ENCODE results near the gene CACNA1D. TPM values are rescaled to one million over a fixed set of nuclear protein-coding genes. Genes with fewer than 3 reads are reported as not detected.
A peak's percentile ranks its signal among the peaks of the same experiment; 100 is the strongest.

CACNA1D gene
- polyA plus RNA-seq, 4 donors = 2.2 to 133 (median 6.2) TPM

DNA sequence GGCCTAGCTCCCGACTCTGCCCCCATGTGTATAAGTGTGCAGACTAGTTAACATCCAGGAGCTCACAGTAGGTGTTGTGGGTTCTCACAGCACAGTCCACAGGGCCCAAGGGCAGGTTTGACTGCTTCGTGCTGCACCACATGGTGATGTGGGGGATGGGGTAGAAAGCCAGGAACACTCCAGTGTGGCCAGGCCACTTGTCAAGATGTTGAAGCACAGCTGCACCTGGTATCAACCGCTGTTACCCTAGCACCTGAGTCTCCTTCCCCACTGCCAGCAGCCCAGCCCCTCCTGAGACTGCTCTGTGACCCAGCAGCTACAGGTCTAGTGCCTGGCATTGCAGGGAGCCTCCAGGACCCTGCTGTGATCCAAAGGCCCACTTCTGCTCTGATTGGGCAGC, 298.5 kb downstream of the CACNA1D start:
- FAIRE-seq (no peak), DNase-seq (no peak)
- H3K36me3 ChIP-seq (ENCODE audit: control insufficient read depth in 3 of 3, insufficient read depth in 2 of 3, low read depth in 1 of 3, low read length in 3 of 3) = peaks cover 0 to 32% (median 0%) of the 10 kb centered on the region in 3 donors
- no peak overlapping the region for H3K4me3 ChIP-seq (ENCODE audit: low read depth in 1 of 3, low read length in 3 of 3)
- no peak overlapping the region for H3K27ac ChIP-seq (ENCODE audit: low read depth in 1 of 3, low read length in 2 of 3)
- H3K27me3 ChIP-seq (ENCODE audit: control insufficient read depth in 3 of 3, insufficient read depth in 3 of 3, low read length in 3 of 3) = no peaks in the 10 kb centered on the region
- WGBS, 3 donors = 81 to 97% (median 84%) methylated on average over 3 of the region's 3 CpGs
- no peaks in the 10 kb centered on the region for H3K4me1 ChIP-seq (ENCODE audit: control insufficient read depth in 3 of 3, insufficient read depth in 2 of 3, low read depth in 1 of 3, low read length in 2 of 3)
- H3K9me3 ChIP-seq (ENCODE audit: control insufficient read depth in 2 of 2, insufficient read depth in 1 of 2, low read depth in 1 of 2, low read length in 1 of 2) = no peaks in the 10 kb centered on the region

DNA sequence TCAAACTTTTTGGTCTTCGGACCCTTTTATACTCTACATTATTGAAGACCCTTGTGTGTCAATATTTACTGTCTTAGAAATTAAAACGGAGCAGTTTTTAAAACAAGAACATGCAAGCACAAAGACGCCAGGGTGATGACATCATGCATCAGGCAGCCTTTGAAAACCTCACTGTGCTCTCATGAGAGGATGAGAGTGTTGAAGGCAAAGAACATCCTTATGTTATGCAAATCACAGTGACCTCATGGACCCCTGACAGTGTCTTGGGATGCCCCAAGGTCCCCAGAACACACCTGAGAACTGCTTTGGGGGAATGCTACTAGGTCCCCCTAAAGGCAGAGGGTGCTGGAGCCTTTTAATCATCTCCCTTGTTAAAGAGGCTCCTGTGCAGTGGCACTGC, 300.2 kb downstream of the CACNA1D start:
- FAIRE-seq (no peak), DNase-seq (no peak)
- 63 to 79% (median 75%) methylated on average over 3 of the region's 3 CpGs for WGBS, 3 donors
- Histone ChIP-seq H3K4me1 (ENCODE audit: control insufficient read depth in 3 of 3, insufficient read depth in 2 of 3, low read depth in 1 of 3, low read length in 2 of 3) (no peaks in the 10 kb centered on the region), H3K36me3 (ENCODE audit: control insufficient read depth in 3 of 3, insufficient read depth in 2 of 3, low read depth in 1 of 3, low read length in 3 of 3) (peaks cover 0 to 40% (median 0%) of the 10 kb centered on the region in 3 donors), H3K4me3 (ENCODE audit: low read depth in 1 of 3, low read length in 3 of 3) (no peak overlapping the region), H3K27ac (ENCODE audit: low read depth in 1 of 3, low read length in 2 of 3) (no peak overlapping the region), H3K9me3 (ENCODE audit: control insufficient read depth in 2 of 2, insufficient read depth in 1 of 2, low read depth in 1 of 2, low read length in 1 of 2) (no peaks in the 10 kb centered on the region), H3K27me3 (ENCODE audit: control insufficient read depth in 3 of 3, insufficient read depth in 3 of 3, low read length in 3 of 3) (no peaks in the 10 kb centered on the region)

- WGBS, 3 donors = 25 to 48% (median 33%) methylated on average over 3 of the region's 3 CpGs
- FAIRE-seq (no peak), DNase-seq (peak in 1 of 2 donors; percentile 4)
- Histone ChIP-seq H3K27me3 (ENCODE audit: control insufficient read depth in 3 of 3, insufficient read depth in 3 of 3, low read length in 3 of 3) (no peaks in the 10 kb centered on the region), H3K27ac (ENCODE audit: low read depth in 1 of 3, low read length in 2 of 3) (no peak overlapping the region), H3K9me3 (ENCODE audit: control insufficient read depth in 2 of 2, insufficient read depth in 1 of 2, low read depth in 1 of 2, low read length in 1 of 2) (no peaks in the 10 kb centered on the region), H3K4me1 (ENCODE audit: control insufficient read depth in 3 of 3, insufficient read depth in 2 of 3, low read depth in 1 of 3, low read length in 2 of 3) (no peaks in the 10 kb centered on the region), H3K36me3 (ENCODE audit: control insufficient read depth in 3 of 3, insufficient read depth in 2 of 3, low read depth in 1 of 3, low read length in 3 of 3) (peaks cover 0 to 43% (median 0%) of the 10 kb centered on the region in 3 donors), H3K4me3 (ENCODE audit: low read depth in 1 of 3, low read length in 3 of 3) (no peak overlapping the region)
Observed at GRCh38 chr3:53795176-53795575, 300.8 kb downstream of the CACNA1D start.

GRCh38 chr3:53795789-53796560, 301.6 kb downstream of the CACNA1D start:
- no peaks in the 10 kb centered on the region for H3K9me3 ChIP-seq (ENCODE audit: control insufficient read depth in 2 of 2, insufficient read depth in 1 of 2, low read depth in 1 of 2, low read length in 1 of 2)
- H3K4me3 ChIP-seq (ENCODE audit: low read depth in 1 of 3, low read length in 3 of 3) = no peak overlapping the region
- FAIRE-seq = no peak
- H3K36me3 ChIP-seq (ENCODE audit: control insufficient read depth in 3 of 3, insufficient read depth in 2 of 3, low read depth in 1 of 3, low read length in 3 of 3) = peaks cover 0 to 46% (median 0%) of the 10 kb centered on the region in 3 donors
- no peaks in the 10 kb centered on the region for H3K27me3 ChIP-seq (ENCODE audit: control insufficient read depth in 3 of 3, insufficient read depth in 3 of 3, low read length in 3 of 3)
- no peaks in the 10 kb centered on the region for H3K4me1 ChIP-seq (ENCODE audit: control insufficient read depth in 3 of 3, insufficient read depth in 2 of 3, low read depth in 1 of 3, low read length in 2 of 3)
- 23 to 47% (median 36%) methylated on average over 12 of the region's 12 CpGs for WGBS, 3 donors
- DNase-seq = peak; percentile 20 to 59
- no peak overlapping the region for H3K27ac ChIP-seq (ENCODE audit: low read depth in 1 of 3, low read length in 2 of 3)

GRCh38 chr3:53798144-53798543, 303.7 kb downstream of the CACNA1D start:
- Histone ChIP-seq H3K4me3 (ENCODE audit: low read depth in 1 of 3, low read length in 3 of 3) (no peak overlapping the region), H3K36me3 (ENCODE audit: control insufficient read depth in 3 of 3, insufficient read depth in 2 of 3, low read depth in 1 of 3, low read length in 3 of 3) (peaks cover 0 to 45% (median 0%) of the 10 kb centered on the region in 3 donors), H3K27me3 (ENCODE audit: control insufficient read depth in 3 of 3, insufficient read depth in 3 of 3, low read length in 3 of 3) (no peaks in the 10 kb centered on the region), H3K27ac (ENCODE audit: low read depth in 1 of 3, low read length in 2 of 3) (no peak overlapping the region), H3K9me3 (ENCODE audit: control insufficient read depth in 2 of 2, insufficient read depth in 1 of 2, low read depth in 1 of 2, low read length in 1 of 2) (no peaks in the 10 kb centered on the region), H3K4me1 (ENCODE audit: control insufficient read depth in 3 of 3, insufficient read depth in 2 of 3, low read depth in 1 of 3, low read length in 2 of 3) (no peaks in the 10 kb centered on the region)
- 80 to 83% (median 80%) methylated on average over 8 of the region's 8 CpGs for WGBS, 3 donors
- FAIRE-seq = no peak
- DNase-seq = no peak

DNA sequence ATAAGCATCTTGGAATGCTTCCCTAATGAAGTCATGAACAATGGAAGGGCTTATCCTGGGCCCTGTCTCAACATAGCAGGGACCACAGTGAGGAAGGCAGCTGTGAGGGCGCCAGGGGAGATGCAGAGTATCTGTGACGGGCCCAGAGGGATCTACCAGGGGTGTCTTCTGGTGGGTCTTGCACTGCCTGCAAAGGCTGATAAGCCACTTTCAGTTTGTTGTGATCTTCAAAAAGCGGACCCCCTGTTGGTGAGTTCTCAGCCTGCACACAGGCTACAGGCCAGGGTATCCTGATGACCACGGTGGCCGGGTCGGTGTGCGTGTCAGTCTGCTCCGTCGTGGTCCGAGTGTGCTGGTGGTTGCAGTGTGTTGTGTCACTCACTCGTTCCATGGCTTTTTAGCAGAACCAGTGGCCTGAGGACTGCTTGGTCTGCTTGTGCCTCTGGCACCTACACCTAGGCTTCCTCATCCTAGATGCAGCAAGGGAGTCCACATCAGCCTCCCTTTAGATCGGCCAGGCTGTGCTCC, 305.0 kb downstream of the CACNA1D start:
- H3K27me3 ChIP-seq (ENCODE audit: control insufficient read depth in 3 of 3, insufficient read depth in 3 of 3, low read length in 3 of 3) = no peaks in the 10 kb centered on the region
- H3K27ac ChIP-seq (ENCODE audit: low read depth in 1 of 3, low read length in 2 of 3) = no peak overlapping the region
- DNase-seq (no peak), FAIRE-seq (no peak)
- H3K4me1 ChIP-seq (ENCODE audit: control insufficient read depth in 3 of 3, insufficient read depth in 2 of 3, low read depth in 1 of 3, low read length in 2 of 3) = no peaks in the 10 kb centered on the region
- H3K4me3 ChIP-seq (ENCODE audit: low read depth in 1 of 3, low read length in 3 of 3) = no peak overlapping the region
- WGBS, 3 donors = 94 to 96% (median 95%) methylated on average over 12 of the region's 12 CpGs
- peaks cover 0 to 54% (median 0%) of the 10 kb centered on the region in 3 donors for H3K36me3 ChIP-seq (ENCODE audit: control insufficient read depth in 3 of 3, insufficient read depth in 2 of 3, low read depth in 1 of 3, low read length in 3 of 3)
- no peaks in the 10 kb centered on the region for H3K9me3 ChIP-seq (ENCODE audit: control insufficient read depth in 2 of 2, insufficient read depth in 1 of 2, low read depth in 1 of 2, low read length in 1 of 2)

DNA sequence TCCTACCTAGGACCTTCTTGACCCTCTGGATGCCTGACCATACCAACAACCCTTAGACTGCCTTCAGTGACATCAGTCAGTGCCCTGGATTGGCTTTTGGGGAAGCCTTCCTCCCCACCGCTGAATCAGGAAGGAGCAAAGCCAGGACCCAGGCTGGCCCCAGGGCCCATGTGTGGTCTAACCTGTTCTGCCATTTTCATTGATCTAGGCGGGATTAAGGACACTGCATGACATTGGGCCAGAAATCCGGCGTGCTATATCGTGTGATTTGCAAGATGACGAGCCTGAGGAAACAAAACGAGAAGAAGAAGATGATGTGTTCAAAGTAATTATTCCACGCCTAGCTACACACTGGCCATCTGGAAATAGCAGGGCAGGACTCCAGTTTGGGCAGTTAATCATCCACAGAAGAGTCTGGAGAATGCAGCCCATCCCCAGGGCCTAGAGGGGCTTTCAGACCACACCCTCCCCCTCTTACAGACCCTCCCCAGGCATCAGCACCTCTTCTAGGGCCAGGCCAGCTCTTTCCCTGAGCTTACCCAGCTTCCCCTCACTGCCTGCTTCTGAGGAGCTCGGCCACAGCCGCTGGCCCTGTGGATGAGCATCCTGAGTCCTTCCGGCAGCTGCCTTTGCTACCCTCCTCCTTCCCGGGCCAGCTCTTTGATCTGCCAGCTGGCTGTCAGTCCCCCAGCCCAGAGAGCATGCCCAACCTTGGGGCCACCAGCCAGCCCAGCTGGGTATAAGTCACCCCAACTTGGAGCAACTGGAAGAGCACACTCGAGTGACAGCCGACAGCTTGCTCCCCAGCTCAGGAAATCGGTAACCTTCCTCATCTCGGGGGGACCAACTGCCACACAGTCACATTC, 305.9 kb downstream of the CACNA1D start:
- Histone ChIP-seq H3K36me3 (ENCODE audit: control insufficient read depth in 3 of 3, insufficient read depth in 2 of 3, low read depth in 1 of 3, low read length in 3 of 3) (peaks cover 0 to 63% (median 0%) of the 10 kb centered on the region in 3 donors), H3K27ac (ENCODE audit: low read depth in 1 of 3, low read length in 2 of 3) (no peak overlapping the region), H3K4me1 (ENCODE audit: control insufficient read depth in 3 of 3, insufficient read depth in 2 of 3, low read depth in 1 of 3, low read length in 2 of 3) (no peaks in the 10 kb centered on the region), H3K27me3 (ENCODE audit: control insufficient read depth in 3 of 3, insufficient read depth in 3 of 3, low read length in 3 of 3) (no peaks in the 10 kb centered on the region), H3K4me3 (ENCODE audit: low read depth in 1 of 3, low read length in 3 of 3) (no peak overlapping the region), H3K9me3 (ENCODE audit: control insufficient read depth in 2 of 2, insufficient read depth in 1 of 2, low read depth in 1 of 2, low read length in 1 of 2) (no peaks in the 10 kb centered on the region)
- DNase-seq (no peak), FAIRE-seq (no peak)
- 84 to 90% (median 89%) methylated on average over 16 of the region's 16 CpGs for WGBS, 3 donors

- DNase-seq = no peak
- no peak overlapping the region for H3K4me3 ChIP-seq (ENCODE audit: low read depth in 1 of 3, low read length in 3 of 3)
- H3K4me1 ChIP-seq (ENCODE audit: control insufficient read depth in 3 of 3, insufficient read depth in 2 of 3, low read depth in 1 of 3, low read length in 2 of 3) = peaks cover 0 to 3% (median 0%) of the 10 kb centered on the region in 3 donors
- 93 to 94% (median 94%) methylated on average over 9 of the region's 9 CpGs for WGBS, 3 donors
- no peak overlapping the region for H3K27ac ChIP-seq (ENCODE audit: low read depth in 1 of 3, low read length in 2 of 3)
- H3K9me3 ChIP-seq (ENCODE audit: control insufficient read depth in 2 of 2, insufficient read depth in 1 of 2, low read depth in 1 of 2, low read length in 1 of 2) = no peaks in the 10 kb centered on the region
- peaks cover 0 to 65% (median 0%) of the 10 kb centered on the region in 3 donors for H3K36me3 ChIP-seq (ENCODE audit: control insufficient read depth in 3 of 3, insufficient read depth in 2 of 3, low read depth in 1 of 3, low read length in 3 of 3)
- no peak for FAIRE-seq
- no peaks in the 10 kb centered on the region for H3K27me3 ChIP-seq (ENCODE audit: control insufficient read depth in 3 of 3, insufficient read depth in 3 of 3, low read length in 3 of 3)
Observed at GRCh38 chr3:53801319-53801718, 306.9 kb downstream of the CACNA1D start.
